ENCODE measurements around the gene PRAMEF8.
A peak's percentile ranks its signal among the peaks of the same experiment; 100 is the strongest.
"Not testable (repeated sequence)": the region's sequence is repeated elsewhere in the genome, so short reads cannot be mapped to it uniquely, and the experiment has no call there.

Gene PRAMEF8

GRCh38 chr1:13285037-13285436 lies at the start of gene PRAMEF8:
PRAMEF8 (minus strand) TSS chr1:13285137; CDS start chr1:13284091, 1,046 bp downstream.
- DNase-seq; intact Hi-C loops (cut with DNase I): not testable (repeated sequence)

- intact Hi-C loops (cut with DNase I); DNase-seq: not testable (repeated sequence)
Observed at GRCh38 chr1:13315281-13315680, 30.3 kb upstream of the PRAMEF8 start, which contains the start of gene PRAMEF15. PRAMEF15 (plus strand) TSS chr1:13315581; CDS start chr1:13318408, 2,827 bp downstream.

GRCh38 chr1:13303239-13303638 lies 18.3 kb upstream of the PRAMEF8 start, which contains the start of gene PRAMEF33:
PRAMEF33 (plus strand) TSS chr1:13303539; CDS start chr1:13305955, 2,416 bp downstream.
- DNase-seq; intact Hi-C loops (cut with DNase I): not testable (repeated sequence)

- DNase-seq; intact Hi-C loops (cut with DNase I): not testable (repeated sequence)
Observed at GRCh38 chr1:13302197-13302596, 17.3 kb upstream of the PRAMEF8 start.

GRCh38 chr1:13298699-13299098 lies 13.8 kb upstream of the PRAMEF8 start:
- peak in 1 of 10 donors; percentile 47 for DNase-seq
- intact Hi-C loops (cut with DNase I) = not testable (repeated sequence)

- DNase-seq; intact Hi-C loops (cut with DNase I): not testable (repeated sequence)
Observed at GRCh38 chr1:13297216-13297931, 12.4 kb upstream of the PRAMEF8 start.

- intact Hi-C loops (cut with DNase I) = not testable (repeated sequence)
- DNase-seq = peak in 1 of 10 donors; percentile 7
Observed at GRCh38 chr1:13289030-13289429, 4.1 kb upstream of the PRAMEF8 start.

GRCh38 chr1:13279617-13280016 lies 5.3 kb downstream of the PRAMEF8 start:
- intact Hi-C loops (cut with DNase I); DNase-seq: not testable (repeated sequence)

GRCh38 chr1:13277016-13277415 lies 7.9 kb downstream of the PRAMEF8 start:
- DNase-seq; intact Hi-C loops (cut with DNase I): not testable (repeated sequence)

- intact Hi-C loops (cut with DNase I); DNase-seq: not testable (repeated sequence)
Observed at GRCh38 chr1:13265124-13265523, 19.8 kb downstream of the PRAMEF8 start.

- intact Hi-C loops (cut with DNase I); DNase-seq: not testable (repeated sequence)
Observed at GRCh38 chr1:13253898-13254297, 31.0 kb downstream of the PRAMEF8 start, which contains the start of gene PRAMEF5. PRAMEF5 (plus strand) TSS chr1:13254198; CDS start chr1:13259269, 5,071 bp downstream.

- intact Hi-C loops (cut with DNase I) = not testable (repeated sequence)
- DNase-seq = peak in 1 of 10 donors; percentile 62
Observed at GRCh38 chr1:13247122-13247521, 37.8 kb downstream of the PRAMEF8 start.

GRCh38 chr1:13246554-13246871 lies 38.4 kb downstream of the PRAMEF8 start:
- intact Hi-C loops (cut with DNase I) = not testable (repeated sequence)
- peak in 1 of 10 donors; percentile 45 for DNase-seq

- intact Hi-C loops (cut with DNase I) = not testable (repeated sequence)
- DNase-seq = peak in 1 of 10 donors; percentile 59
Observed at GRCh38 chr1:13245841-13246553, 38.9 kb downstream of the PRAMEF8 start.

GRCh38 chr1:13243536-13244263 lies 41.2 kb downstream of the PRAMEF8 start:
- intact Hi-C loops (cut with DNase I) = not testable (repeated sequence)
- peak in 3 of 10 donors; percentile 2 to 58 (median 54) for DNase-seq

- intact Hi-C loops (cut with DNase I); DNase-seq: not testable (repeated sequence)
Observed at GRCh38 chr1:13239633-13240032, 45.3 kb downstream of the PRAMEF8 start.

GRCh38 chr1:13237572-13237971 lies 47.4 kb downstream of the PRAMEF8 start:
- peak in 2 of 10 donors; percentile 3 to 74 for DNase-seq
- intact Hi-C loops (cut with DNase I) = not testable (repeated sequence)

- peak in 1 of 10 donors; percentile 17 for DNase-seq
- intact Hi-C loops (cut with DNase I) = not testable (repeated sequence)
Observed at GRCh38 chr1:13234057-13234456, 50.9 kb downstream of the PRAMEF8 start.

- peak in 1 of 10 donors; percentile 54 for DNase-seq
- intact Hi-C loops (cut with DNase I) = not testable (repeated sequence)
Observed at GRCh38 chr1:13232056-13232455, 52.9 kb downstream of the PRAMEF8 start.

Data from posterior cingulate gyrus (tissue), 11 donors.